ENCODE measurements around the gene MACROD2. TPM values are rescaled to one million over a fixed set of nuclear protein-coding genes. Genes with fewer than 3 reads are reported as not detected.
"Not testable (repeated sequence)": the region's sequence is repeated elsewhere in the genome, so short reads cannot be mapped to it uniquely, and the experiment has no call there.

MACROD2 gene
- total RNA-seq, 1 donor from 2014 or later, result 6.4 TPM

- Mint-ChIP-seq H3K27ac (ENCODE audit: unreplicated experiment) (no peak overlapping the region), H3K4me1 (no peaks in the 10 kb centered on the region), H3K9me3 (no peaks in the 10 kb centered on the region), H3K4me3 (no peak overlapping the region), H3K36me3 (ENCODE audit: low read depth) (no peaks in the 10 kb centered on the region), H3K27me3 (ENCODE audit: low read depth) (no peaks in the 10 kb centered on the region)
- TF ChIP-seq CTCF (conservative IDR thresholded peaks at IDR 0.05), result no peak
- no peak for DNase-seq (ENCODE audit: low read depth, low spot score)
Observed at GRCh38 chr20:15195378-15195777, 1200.1 kb downstream of the MACROD2 start.

DNA sequence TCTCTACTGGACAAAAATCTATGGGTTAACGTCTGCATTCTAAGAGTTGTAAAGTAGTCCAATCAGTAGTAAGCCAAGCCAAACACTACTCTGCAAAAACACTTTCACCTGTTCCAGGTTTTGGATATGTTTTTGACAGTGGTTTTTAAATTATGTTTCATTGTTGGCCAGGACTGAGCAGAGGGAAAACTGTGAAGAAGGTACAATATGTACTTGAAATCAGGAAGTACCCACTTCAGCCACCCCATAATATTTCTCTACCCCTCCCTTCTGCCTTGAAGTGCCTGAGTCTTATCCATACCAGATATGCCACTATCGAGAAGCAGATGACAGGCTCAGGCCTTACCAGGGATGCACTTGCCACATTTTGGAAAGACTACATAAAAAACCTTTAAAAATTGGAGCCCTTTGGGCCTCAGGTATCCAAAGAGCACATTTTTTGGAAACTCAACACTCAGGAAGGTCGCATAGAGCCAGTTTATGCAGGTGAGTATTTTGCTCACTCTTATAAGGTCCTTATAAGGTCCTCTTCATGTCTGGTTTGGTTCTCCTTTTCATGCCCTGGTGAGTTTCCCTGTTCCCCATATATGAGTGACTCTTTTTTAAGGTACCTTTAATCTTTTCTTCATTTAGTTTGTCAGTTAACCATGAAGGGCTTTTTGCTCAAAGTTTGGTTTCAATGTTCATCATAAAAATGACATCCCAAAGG, 1201.4 kb downstream of the MACROD2 start:
- Mint-ChIP-seq H3K9me3 (no peaks in the 10 kb centered on the region), H3K4me3 (no peak overlapping the region), H3K4me1 (no peaks in the 10 kb centered on the region), H3K27ac (ENCODE audit: unreplicated experiment) (no peak overlapping the region), H3K27me3 (ENCODE audit: low read depth) (no peaks in the 10 kb centered on the region), H3K36me3 (ENCODE audit: low read depth) (no peaks in the 10 kb centered on the region)
- no peak for TF ChIP-seq CTCF (conservative IDR thresholded peaks at IDR 0.05)
- no peak for DNase-seq (ENCODE audit: low read depth, low spot score)

GRCh38 chr20:15198017-15198416, 1202.7 kb downstream of the MACROD2 start:
- not testable (repeated sequence) for H3K27me3 Mint-ChIP-seq (ENCODE audit: low read depth); H3K27ac Mint-ChIP-seq (ENCODE audit: unreplicated experiment); H3K4me3 Mint-ChIP-seq; H3K9me3 Mint-ChIP-seq; H3K4me1 Mint-ChIP-seq; H3K36me3 Mint-ChIP-seq (ENCODE audit: low read depth); DNase-seq (ENCODE audit: low read depth, low spot score)

GRCh38 chr20:15199698-15200097, 1204.4 kb downstream of the MACROD2 start:
- Mint-ChIP-seq H3K27ac (ENCODE audit: unreplicated experiment) (no peak overlapping the region), H3K36me3 (ENCODE audit: low read depth) (no peaks in the 10 kb centered on the region), H3K27me3 (ENCODE audit: low read depth) (no peaks in the 10 kb centered on the region), H3K9me3 (no peaks in the 10 kb centered on the region), H3K4me1 (no peaks in the 10 kb centered on the region), H3K4me3 (no peak overlapping the region)
- DNase-seq (ENCODE audit: low read depth, low spot score), result no peak
- TF ChIP-seq CTCF (conservative IDR thresholded peaks at IDR 0.05), result no peak

- DNase-seq (ENCODE audit: low read depth, low spot score), result no peak
- H3K4me3 Mint-ChIP-seq, result no peak overlapping the region
- H3K27me3 Mint-ChIP-seq (ENCODE audit: low read depth), result no peaks in the 10 kb centered on the region
- no peaks in the 10 kb centered on the region for H3K4me1 Mint-ChIP-seq
- no peak for TF ChIP-seq CTCF (conservative IDR thresholded peaks at IDR 0.05)
- H3K27ac Mint-ChIP-seq (ENCODE audit: unreplicated experiment), result no peak overlapping the region
- no peaks in the 10 kb centered on the region for H3K9me3 Mint-ChIP-seq
- peaks cover 2% of the 10 kb centered on the region for H3K36me3 Mint-ChIP-seq (ENCODE audit: low read depth)
Observed at GRCh38 chr20:15200147-15200565, 1204.8 kb downstream of the MACROD2 start.

DNA sequence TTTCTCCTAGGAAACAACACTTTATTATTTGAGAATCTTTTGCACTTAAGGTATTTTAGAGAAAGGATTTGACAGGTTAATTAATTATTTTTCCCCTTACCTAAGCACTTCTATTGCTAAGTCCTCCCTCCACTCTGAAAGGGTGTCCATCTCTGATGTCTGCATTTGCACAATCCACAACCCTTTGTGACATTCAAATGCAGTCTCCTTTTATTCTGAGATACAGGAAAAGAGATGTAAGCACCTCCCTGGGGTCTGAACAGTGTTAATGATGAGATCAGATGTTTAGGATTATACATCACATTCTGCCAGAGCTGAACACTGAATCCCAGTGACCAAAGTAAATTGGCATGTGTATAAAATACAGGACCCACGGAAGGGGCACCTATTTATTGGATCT, 1206.3 kb downstream of the MACROD2 start:
- Mint-ChIP-seq H3K4me1 (no peaks in the 10 kb centered on the region), H3K36me3 (ENCODE audit: low read depth) (peaks cover 2% of the 10 kb centered on the region), H3K9me3 (no peaks in the 10 kb centered on the region), H3K4me3 (no peak overlapping the region), H3K27ac (ENCODE audit: unreplicated experiment) (no peak overlapping the region), H3K27me3 (ENCODE audit: low read depth) (no peaks in the 10 kb centered on the region)
- TF ChIP-seq CTCF (conservative IDR thresholded peaks at IDR 0.05), result no peak
- DNase-seq (ENCODE audit: low read depth, low spot score), result no peak

Measured in neural crest cell (in vitro differentiated cells).